Measurements from ENCODE around the gene CHAF1B. TPM values are rescaled to one million over a fixed set of nuclear protein-coding genes. Genes with fewer than 3 reads are reported as not detected.
A peak's percentile ranks its signal among the peaks of the same experiment; 100 is the strongest.

The CHAF1B gene
- total and polyA plus RNA-seq, 2 of the 8 experiments (the other 6 are each of a cell fraction or from before 2014, with no cell fraction given): 11.8 to 23.1 TPM

DNA sequence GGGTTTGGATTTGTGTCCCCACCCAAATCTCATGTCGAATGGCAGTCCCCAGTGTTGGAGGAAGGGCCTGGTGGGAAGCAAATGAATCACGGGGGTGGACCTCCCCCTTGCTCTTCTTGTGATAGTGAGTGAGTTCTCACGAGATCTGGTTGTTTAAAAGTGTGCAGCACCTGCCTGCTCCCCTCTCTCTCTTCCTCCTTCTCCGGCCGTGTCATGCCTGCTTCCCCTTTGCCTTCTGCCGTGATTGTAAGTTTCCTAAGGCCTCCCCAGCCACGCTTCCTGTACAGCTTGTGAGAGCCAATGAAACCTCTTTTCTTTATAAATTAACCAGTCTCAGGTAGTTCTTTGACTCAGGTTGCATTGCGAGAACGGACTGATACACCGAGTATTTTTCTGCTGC, 78.8 kb downstream of the CHAF1B start:
- no peaks in the 10 kb centered on the region for H3K9me3 ChIP-seq (ENCODE audit: insufficient read depth in 2 of 2, low read depth in 1 of 2, low read length in 1 of 2)
- no peak overlapping the region for H4K8ac ChIP-seq (ENCODE audit: extremely low read depth, insufficient read depth, low read length)
- H4K91ac ChIP-seq (replicated peaks; ENCODE audit: insufficient read length, low read length): no peak overlapping the region
- no peak overlapping the region for H2AFZ ChIP-seq (ENCODE audit: low read length)
- no peak overlapping the region for H2BK20ac ChIP-seq (ENCODE audit: low read length)
- no peak overlapping the region for H4K5ac ChIP-seq (ENCODE audit: insufficient read length, low read depth, low read length)
- H3K79me1 ChIP-seq (ENCODE audit: low read depth, low read length): no peaks in the 10 kb centered on the region
- H2BK120ac ChIP-seq (replicated peaks; ENCODE audit: low read depth, low read length): no peak overlapping the region
- no peak overlapping the region for H3K4me3 ChIP-seq (ENCODE audit: extremely low read depth in 1 of 4, insufficient read depth in 2 of 4, low read depth in 3 of 4, low read length in 4 of 4)
- no peaks in the 10 kb centered on the region for H3K36me3 ChIP-seq (ENCODE audit: control insufficient read depth in 2 of 4, insufficient read depth in 4 of 4, low read length in 3 of 4)
- no peak overlapping the region for H3K14ac ChIP-seq (ENCODE audit: insufficient read length)
- TF ChIP-seq TEAD4 (IDR thresholded peaks at IDR 0.05; ENCODE audit: low read depth, low read length) (no peak), GABPA (IDR thresholded peaks at IDR 0.05; ENCODE audit: borderline replicate concordance, insufficient read depth, low read length) (no peak), CBX8 (IDR thresholded peaks at IDR 0.05; ENCODE audit: borderline replicate concordance, low read depth, low read length) (no peak), PHF8 (conservative IDR thresholded peaks at IDR 0.05; ENCODE audit: low read depth, low read length) (no peak)
- H2BK5ac ChIP-seq (ENCODE audit: low read depth, low read length): no peak overlapping the region
- H2BK15ac ChIP-seq (ENCODE audit: low read length): no peak overlapping the region
- H2BK12ac ChIP-seq (ENCODE audit: low read depth, low read length): no peak overlapping the region
- no peak overlapping the region for H3K27ac ChIP-seq (ENCODE audit: low read depth, low read length)
- no peaks in the 10 kb centered on the region for H3K23me2 ChIP-seq (ENCODE audit: low read depth, low read length)
- FAIRE-seq (no peak), DNase-seq (ENCODE audit: low read depth in 1 of 2, low spot score in 2 of 2) (no peak)
- no peak overlapping the region; a peak in 1 of 4 replicates for H3K4me2 ChIP-seq (ENCODE audit: insufficient read depth in 1 of 2, low read depth in 2 of 2, low read length in 2 of 2)
- no peak overlapping the region for H3K4ac ChIP-seq (replicated peaks; ENCODE audit: insufficient read length, low read depth, low read length)
- H3K79me2 ChIP-seq (ENCODE audit: control insufficient read depth in 1 of 2, insufficient read depth in 2 of 2, low read length in 2 of 2): no peaks in the 10 kb centered on the region
- 81% methylated on average over 10 of the region's 10 CpGs; no CpG with 5 or more reads in 1 of the 2 experiments for WGBS, 2 experiments (ENCODE audit: extremely low coverage in 1 of 2, insufficient coverage in 1 of 2, insufficient read length in 1 of 2, insufficient replicate concordance in 2 of 2, low coverage in 1 of 2, low lambda C conversion rate in 2 of 2, missing lambda C conversion rate in 1 of 2)
- H3K9ac ChIP-seq (replicated peaks in 1 of 4; ENCODE audit: extremely low read depth in 1 of 4, low read depth in 3 of 4, low read length in 3 of 4): no peak overlapping the region
- H3K23ac ChIP-seq (ENCODE audit: insufficient read length): no peak overlapping the region
- no peak overlapping the region for H2AK5ac ChIP-seq (ENCODE audit: low read depth, low read length)
- H3K4me1 ChIP-seq (replicated peaks in 1 of 4; ENCODE audit: control insufficient read depth in 3 of 4, insufficient read depth in 4 of 4, low read length in 3 of 4): peaks cover 0 to 13% (median 2%) of the 10 kb centered on the region in 4 experiments; a peak in 4 of 7 replicates
- 0 out of 2 replicates have a peak overlapping the region, but pooled peaks have one; percentile 81 for H3K18ac ChIP-seq (ENCODE audit: extremely low read depth, low read length)
- POLR2A ChIA-PET (ENCODE audit: partially characterized antibody): no interaction called here
- CTCF ChIA-PET (ENCODE audit: partially characterized antibody): interaction anchor here (1.0 to 1.2 kb wide), 2 partner anchors 9 to 45 kb away, joined by 3 read pairs; no protein-coding TSS in a partner anchor
- H3K27me3 ChIP-seq (replicated peaks in 1 of 4; ENCODE audit: control insufficient read depth in 3 of 4, extremely low read depth in 1 of 4, insufficient read depth in 3 of 4, low read length in 3 of 4): no peaks in the 10 kb centered on the region
- H3K56ac ChIP-seq (replicated peaks; ENCODE audit: insufficient read length, low read depth, low read length): no peak overlapping the region
- no peaks in the 10 kb centered on the region for H4K20me1 ChIP-seq (replicated peaks in 1 of 2; ENCODE audit: control insufficient read depth in 1 of 2, insufficient read depth in 2 of 2, low read length in 2 of 2)

Measured in H1 (cell line).